ENCODE results near the gene GUCY2D.

DNA sequence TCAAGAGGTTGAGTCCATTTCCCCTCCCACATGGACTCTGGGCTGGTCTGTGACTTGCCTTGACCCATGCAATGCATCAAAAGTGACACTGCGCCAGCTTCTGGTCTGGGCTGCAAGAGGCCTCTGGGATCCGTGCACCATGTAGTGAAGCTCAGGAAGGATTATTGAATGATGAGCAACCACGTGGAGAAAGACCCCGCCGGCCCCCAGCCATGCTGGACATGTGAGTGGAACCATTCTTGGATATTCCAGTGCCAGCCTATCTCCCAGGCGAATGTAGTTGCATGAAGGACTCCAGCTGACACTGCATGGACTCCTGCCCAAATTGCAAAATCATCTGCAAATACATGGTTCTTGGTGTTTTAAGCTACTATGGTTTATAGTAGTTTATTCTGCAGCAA, 28.8 kb downstream of the GUCY2D start:
- TF ChIP-seq, protein P1, sequence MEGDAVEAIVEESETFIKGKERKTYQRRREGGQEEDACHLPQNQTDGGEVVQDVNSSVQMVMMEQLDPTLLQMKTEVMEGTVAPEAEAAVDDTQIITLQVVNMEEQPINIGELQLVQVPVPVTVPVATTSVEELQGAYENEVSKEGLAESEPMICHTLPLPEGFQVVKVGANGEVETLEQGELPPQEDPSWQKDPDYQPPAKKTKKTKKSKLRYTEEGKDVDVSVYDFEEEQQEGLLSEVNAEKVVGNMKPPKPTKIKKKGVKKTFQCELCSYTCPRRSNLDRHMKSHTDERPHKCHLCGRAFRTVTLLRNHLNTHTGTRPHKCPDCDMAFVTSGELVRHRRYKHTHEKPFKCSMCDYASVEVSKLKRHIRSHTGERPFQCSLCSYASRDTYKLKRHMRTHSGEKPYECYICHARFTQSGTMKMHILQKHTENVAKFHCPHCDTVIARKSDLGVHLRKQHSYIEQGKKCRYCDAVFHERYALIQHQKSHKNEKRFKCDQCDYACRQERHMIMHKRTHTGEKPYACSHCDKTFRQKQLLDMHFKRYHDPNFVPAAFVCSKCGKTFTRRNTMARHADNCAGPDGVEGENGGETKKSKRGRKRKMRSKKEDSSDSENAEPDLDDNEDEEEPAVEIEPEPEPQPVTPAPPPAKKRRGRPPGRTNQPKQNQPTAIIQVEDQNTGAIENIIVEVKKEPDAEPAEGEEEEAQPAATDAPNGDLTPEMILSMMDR (IDR thresholded peaks at IDR 0.05; ENCODE audit: insufficient read depth, low read length, poor library complexity, severe bottlenecking) = no peak
- TF ChIP-seq EZH2phosphoT487 (conservative IDR thresholded peaks at IDR 0.05; ENCODE audit: low read length) = no peak
